DMS53 treated with DMSO at 0.1 percent for 48 hours (cell line): ENCODE data around the gene SPTLC3.
"Not testable (repeated sequence)": the region's sequence is repeated elsewhere in the genome, so short reads cannot be mapped to it uniquely, and the experiment has no call there.

Source experiments
- DNase-seq: peaks from one replicate; lab custom pipeline; 2025; ENCODE audit not compliant: unreplicated experiment; lab: John Stamatoyannopoulos, UW

The SPTLC3 gene

DNA sequence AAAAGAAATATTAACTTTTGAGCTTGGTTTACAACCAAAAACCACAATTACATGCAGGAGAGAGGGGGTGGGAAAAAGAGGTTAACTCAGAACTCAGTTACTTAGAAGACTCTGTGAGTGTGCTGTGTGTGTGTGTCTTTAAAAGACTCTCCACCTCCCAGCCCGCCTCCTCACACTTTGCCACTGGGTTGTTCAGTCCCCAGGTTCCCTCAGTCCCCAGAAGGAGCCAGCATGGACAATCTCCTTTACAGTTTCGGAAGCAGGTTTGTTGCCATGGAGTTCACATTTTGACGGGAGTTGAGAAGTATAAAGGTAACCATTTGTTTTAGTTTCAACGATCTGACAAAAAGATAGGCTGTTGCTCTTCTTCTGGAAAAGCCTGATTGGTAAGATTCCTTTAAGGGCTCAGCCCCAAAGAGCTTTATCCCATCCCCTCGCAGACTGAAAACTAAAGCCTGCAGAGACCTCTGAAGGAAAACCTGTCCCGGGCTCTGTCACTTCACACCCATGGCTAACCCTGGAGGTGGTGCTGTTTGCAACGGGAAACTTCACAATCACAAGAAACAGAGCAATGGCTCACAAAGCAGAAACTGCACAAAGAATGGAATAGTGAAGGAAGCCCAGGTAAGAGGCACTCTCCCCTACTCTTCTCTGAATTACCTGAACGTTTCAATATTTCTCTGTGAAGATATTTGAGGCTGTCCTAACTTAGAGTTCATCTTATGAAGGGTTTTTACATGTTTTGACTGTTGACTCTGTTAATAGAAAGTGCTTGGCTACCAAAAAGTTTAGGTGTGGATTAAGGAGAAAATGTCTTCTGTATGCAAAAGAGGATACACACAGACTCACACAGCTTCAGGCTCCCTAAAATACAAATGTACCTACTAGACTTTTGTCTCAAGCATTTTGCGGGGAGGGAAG, at the start of gene SPTLC3:
Gene SPTLC3 (plus strand): TSS at position 212 of the 921 bp plus-strand sequence. CDS start 296 bp downstream, at position 508.
- no peak for DNase-seq

DNA sequence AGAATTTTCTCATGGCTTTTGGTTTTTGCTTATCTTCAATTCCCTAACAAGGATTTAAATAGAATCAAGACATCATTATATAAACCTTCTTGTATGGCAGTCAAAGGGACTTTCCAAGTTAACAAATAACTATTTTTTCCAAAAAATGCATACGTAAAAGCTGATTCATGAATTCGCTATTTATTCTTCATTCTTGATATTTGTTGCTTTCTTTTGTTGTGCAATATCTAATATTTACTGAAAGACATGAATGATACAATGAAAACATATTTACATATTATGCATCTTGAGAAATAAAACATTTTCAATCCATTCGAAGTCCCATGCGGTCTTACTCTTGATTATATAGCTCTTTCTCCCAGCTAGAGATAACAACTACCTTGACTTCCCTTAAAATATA, 47.0 kb upstream of the SPTLC3 start:
- no peak for DNase-seq

DNA sequence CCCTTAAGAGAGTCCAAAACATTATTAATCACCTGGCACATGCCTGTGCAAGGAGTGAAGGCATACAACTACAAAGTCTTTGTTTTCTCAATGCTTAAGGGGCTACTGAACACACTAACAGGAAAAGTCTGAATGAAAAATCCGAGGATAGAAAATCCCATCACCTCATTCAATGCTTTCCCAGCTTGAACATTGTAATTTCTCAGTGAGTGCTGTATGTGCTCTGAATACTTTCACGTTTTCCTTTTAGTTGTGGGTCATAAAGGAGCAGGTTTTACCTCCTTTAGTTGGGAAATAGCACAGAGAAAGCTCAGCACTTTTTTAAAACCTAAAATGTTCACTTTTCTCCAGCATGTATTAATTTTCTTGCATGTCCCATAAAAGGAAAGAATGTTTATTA, 45.9 kb upstream of the SPTLC3 start:
- DNase-seq = no peak

DNA sequence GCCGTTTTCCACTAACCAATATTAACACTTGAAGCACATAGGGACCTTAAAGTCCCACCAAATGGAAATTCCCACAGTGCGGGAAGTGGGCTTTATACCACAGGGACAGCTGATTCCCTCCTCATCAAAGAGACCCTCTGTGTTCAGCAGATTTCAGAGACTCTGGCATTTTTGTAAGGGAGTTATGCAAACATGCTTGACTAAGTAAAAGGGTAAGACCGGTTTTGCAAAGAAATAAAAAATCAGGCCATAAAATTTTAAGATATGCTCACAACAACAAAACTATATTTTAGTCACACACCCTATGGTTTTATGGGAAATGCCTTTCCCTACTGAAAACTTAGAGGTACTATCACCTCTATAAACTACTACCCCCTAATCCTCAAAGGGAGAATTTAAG, 45.4 kb upstream of the SPTLC3 start:
- DNase-seq = no peak

DNA sequence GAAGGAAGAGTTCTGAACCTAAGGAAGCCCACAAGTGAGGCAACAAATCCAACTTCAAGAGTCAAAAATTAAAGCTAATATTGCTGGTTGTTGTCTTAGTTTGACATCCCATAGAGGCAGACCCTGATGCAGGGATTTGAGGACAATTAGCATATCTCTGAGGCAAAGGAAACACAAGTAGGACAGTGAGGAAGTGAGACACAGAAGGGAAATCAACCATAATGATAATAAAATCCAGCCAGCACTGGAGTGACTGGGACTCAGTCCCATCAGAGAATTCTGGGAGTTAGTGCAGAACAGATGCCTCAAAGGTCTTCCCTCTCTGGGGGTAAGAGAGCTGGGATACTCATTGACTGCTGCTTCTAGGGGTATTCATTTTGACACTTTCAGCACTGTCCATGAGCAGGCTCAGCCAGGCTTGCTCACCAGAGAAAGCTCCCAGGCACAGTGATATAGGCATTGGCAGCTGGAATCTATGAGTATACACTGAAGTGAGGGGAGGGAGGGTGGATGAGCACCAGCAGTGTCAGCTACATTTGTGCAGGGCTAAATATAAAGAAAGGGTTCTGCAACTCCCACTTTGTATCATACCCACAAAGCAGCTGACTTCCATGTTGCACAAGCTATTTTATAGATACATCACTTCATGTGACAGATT, 43.4 kb upstream of the SPTLC3 start:
- DNase-seq = no peak

DNA sequence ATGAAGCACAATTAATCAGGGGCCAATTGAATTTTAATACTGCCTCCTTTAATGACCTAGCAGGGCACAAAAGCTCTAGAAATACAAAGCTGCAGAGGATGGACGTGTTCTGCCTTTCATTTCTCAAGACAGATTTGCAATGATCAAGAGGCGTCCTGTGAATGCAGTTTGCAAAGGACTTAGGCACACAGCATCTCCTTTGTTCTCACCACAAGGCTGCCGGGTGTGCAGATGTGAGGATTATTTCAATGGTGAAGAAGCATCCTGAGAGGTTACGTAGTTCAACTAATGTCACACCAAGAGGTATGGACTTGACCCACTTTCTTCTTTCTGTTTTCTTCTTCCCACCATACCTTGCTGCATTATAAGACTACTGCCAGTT, 42.9 kb upstream of the SPTLC3 start:
- DNase-seq = no peak

DNA sequence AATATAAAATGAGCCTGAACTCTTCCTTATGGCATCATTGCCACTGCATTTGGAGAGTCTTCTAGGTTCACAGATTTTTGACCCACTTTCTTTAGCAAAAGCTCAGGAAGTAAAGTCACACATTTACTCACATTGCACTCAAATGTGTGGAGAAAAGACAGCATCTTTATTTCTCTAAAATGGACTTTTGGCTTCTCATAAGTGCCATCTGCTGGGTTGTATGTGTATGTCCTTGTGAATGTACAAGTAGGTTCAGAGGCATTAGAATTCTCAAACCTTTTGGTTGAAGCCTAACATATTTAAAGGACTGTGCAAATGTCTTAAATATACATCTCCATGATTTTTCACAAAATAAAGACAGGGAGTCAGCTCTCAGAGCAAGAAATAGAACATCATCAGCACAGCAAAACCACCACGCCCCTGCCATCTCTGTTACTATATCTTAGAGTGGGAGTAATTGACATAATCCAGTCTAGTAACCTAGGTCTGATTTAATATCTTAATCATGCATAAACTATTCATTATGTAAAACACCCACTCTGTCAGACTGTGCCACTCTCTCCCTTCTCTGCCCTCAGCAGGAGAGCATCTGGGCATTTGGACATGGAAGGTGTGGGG, 42.2 kb upstream of the SPTLC3 start:
- DNase-seq = peak; percentile 15

DNA sequence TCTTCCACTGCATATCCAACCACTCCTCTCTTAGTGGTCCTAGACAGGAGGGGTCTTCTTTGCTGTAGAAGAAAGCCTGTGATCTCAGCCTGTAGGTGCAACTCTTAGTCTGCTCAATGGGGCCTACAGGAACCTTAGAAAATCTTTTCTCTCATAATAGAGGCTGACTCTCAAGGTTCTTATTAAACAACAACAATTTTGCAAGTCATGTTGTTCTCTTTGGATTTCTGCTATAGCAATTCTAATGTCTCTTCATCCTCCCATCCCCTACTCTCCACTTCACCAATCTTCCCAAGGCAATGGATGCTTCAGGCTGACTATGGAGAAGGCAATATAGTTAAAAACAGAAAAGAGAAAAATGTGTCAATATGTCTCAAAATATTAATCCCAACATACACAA, 40.8 kb upstream of the SPTLC3 start:
- DNase-seq = no peak

DNA sequence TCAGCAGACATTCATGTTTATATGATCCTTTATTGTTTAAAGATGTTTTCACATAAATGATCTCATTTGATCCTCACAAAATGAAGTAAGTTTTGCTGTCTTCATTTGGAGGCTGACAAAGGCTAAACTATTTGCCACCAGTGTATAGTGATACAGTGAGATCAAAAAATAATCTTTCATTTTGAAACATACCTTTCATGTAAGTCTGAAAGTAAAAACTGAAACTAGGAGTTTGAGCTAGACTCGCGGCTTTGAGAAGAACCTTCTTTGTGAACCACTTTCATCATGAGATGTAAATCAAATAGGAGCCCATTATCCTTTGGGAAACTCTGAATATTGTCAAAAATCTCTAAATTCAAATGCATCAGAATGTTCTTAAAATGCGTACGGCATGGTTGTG, 40.3 kb upstream of the SPTLC3 start:
- DNase-seq = no peak

DNA sequence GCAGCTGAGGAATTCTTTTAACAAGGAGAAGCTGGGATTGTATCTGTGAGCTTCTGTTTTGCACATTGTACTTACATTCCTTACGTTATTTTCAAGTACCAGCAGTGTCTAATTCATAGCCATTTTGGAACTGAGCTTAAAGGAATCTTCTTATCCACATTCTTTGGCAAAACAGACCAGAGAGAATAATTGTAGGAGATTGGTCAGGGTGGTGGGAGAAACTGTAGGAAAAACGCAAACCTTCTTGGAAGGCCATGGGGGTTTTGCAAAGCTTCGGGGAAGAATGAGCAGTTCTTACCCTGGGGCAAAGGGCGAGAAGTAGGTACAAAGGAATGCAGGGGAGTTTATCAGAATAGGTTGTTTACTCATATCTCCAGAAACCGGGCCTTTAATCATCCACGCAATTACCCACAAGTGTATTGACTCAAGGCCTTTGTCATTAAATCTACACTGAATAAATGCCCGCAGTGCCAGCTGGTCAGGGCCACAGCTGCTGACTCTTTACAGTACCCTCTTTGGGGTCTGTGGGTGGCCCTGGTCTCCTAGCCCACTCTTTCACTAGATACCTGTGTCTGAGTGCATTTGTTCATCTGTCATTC, 39.6 kb upstream of the SPTLC3 start:
- no peak for DNase-seq

DNA sequence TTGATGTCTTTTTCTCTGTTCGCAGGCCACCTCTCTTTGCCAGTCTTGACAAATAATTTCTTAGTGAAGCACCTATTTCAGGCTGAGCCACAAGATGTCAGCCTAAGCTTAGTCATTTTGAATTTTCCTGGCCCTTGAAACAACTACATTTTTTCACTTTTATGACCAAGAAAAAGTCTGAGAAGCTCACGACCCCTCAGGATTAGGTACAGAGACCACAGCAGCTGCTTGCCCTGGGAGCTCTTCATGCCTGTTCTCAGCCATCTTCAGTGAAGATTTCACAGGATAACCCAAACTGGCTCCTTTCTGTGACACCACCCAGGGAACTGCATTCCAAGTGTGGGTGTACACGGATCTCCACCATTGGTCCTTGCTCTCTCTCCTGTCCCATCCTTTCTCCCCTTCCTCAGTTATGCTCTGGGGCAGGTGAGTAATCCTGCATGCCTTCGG, 38.4 kb upstream of the SPTLC3 start:
- peak; percentile 24 for DNase-seq

DNA sequence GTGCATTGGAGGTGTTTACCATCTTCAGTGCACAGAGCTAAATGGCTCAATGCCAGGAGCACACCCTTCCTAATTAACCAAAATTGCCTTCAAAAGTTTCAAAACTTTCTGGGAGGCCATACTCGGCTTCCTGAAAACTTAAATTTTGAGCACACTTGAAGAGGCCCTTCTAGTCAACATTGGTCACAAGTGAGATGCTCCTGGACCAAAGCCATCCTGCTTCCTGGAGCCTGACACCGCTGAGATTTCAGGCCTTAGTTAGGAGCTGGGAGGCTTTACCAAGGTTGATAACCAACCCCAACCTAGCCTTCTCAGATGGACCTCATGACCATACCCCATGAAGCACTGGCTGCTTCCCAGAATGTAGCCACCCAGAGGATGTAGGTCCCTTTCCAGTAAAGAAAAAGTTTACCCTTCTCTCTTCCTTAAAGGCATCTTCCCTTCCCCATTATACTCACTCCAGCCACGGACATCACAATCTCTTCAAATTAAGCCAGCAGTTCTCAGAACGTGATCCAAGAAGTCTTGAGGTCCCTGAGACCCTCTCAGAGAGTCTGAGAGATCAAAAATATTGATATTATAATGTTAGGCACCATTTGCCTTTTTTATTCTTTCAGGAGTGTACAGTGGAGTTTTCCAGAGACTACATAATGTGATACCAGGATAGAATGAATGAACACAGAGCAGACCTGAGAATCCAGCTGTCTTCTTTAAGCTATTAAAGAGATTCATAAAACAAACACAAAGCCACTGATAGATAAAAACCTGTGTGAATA, 32.8 kb upstream of the SPTLC3 start:
- DNase-seq = no peak

DNA sequence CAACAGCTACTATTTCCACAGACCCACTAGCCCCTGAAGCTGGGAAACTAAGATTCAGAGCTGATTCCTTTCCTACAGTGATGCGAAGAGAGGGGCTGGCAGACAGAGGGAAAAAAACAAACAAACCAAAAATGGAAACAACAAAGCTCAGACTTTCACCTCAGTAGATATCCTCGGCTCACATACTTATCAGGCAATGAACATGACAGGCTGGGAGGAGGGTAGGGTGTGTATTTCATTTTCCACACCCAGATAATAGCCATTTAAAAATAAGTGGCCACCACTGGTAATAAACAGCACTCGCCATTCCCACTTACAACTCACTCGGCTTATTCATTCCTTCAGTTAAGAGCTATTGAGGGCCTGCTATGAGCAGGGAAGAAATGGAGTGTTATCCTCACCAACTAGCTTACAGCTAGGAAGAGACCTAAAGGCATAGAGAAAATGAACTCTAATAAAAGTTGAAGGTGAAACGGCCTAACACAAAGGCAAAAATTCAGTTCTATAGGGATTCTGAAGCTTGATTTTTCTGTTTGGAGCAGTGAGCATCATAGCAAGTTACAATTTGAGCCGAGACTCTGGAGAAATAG, 32.0 kb upstream of the SPTLC3 start:
- no peak for DNase-seq

DNA sequence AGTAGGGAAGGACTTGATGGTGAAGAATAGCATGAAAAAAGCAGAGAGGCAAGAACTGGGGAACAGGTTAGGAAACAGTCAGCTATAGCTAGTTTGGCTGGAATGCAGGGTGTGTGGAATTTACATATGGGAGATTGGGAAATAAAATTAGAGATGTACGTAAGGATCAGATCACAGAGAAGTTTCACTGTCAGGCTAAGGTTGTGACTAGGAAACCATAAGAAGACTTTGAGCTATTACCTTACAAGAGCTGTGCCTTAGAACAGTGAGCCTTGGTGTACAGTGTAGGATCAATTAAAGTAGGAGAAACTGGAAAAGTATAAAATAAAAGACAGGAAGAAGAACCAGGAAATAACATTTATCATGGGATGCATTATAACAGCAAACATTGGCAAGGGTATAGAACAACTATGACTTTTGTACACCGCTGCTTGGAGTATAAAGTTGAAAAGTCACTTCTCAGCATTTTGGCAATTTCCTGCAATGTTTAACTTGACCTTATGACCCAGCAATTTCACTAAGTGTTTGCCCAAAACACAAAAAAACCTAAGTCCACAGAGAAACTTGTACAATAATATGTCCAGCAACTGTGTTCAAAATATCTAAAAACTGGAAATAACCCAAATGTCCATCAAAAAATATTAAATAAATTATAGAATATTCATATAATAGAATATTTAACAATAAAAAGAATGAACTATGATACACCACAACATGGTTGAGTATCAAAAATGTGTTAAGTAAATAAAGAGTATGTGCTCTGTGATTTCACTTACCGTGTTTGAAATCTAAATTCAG, 31.2 kb upstream of the SPTLC3 start:
- DNase-seq = no peak

DNA sequence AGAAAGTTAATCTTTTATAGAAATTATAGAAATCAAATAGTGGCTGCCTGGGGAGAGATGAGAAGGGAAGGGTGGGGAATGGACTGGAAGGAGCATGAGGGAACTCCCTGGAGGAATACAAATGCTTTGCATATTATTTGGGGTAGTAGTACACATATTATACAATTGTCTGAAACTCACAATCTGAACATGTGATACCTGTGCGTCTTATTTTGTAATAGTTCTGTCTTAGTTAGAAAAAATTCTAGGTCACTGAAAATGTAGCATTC, 30.7 kb upstream of the SPTLC3 start:
- DNase-seq = no peak

DNA sequence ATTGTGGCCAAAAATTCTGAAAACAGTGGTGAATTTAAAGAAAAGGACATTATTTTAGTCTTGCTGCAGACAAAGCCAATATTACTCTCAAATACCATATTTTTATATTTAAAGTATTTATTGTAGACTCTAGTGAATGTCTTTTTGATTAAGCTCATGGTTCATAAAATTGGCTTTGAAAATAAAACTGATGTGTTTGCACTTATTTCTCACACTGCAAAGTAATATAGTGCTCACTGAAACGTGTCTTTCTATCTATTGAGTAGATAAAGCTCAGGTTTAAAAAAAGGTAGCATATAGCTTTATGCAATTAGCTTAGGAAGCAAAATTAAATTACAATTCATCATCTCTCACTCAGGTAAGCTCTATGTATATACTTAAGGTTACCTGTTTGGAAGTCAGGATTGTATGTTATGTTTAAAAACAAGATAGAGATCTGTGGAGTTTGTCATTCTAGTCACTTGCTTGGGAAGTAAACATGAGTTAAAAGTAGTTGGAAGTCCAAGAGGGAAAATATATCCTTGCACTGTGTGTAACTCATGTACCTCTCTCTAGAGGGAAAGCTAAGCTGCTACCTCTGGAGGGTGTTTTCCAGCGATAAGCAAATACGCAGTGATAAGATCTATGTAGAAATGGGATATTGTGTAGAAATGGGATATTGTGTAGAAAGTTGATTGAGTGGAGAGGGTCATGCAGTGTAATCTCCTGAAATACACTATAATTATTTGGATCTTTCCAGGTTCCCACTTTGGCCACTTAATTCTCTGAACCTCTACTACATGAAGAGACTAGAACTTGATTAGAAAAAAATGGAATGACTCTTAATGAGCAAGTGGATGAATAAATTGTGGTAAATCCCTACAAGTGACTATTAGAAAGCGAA, 29.9 kb upstream of the SPTLC3 start:
- DNase-seq = no peak

DNA sequence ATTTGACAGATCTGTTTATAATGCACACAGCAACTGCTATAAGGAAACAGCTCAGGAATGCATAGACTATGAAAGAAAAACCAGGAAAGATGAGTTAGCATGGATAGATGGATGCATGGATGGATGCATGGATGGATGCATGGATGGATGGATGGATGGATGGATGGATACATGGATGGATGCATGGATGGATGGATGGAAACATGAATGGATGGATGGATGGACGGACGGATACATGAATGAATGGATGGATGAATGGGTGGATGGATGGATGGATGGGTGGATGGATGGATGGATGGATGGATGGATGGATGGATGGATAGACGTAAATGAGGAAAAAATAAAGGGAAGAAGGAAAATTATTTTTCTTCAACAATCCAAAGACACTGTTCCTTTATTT, 29.1 kb upstream of the SPTLC3 start:
- not testable (repeated sequence) for DNase-seq

DNA sequence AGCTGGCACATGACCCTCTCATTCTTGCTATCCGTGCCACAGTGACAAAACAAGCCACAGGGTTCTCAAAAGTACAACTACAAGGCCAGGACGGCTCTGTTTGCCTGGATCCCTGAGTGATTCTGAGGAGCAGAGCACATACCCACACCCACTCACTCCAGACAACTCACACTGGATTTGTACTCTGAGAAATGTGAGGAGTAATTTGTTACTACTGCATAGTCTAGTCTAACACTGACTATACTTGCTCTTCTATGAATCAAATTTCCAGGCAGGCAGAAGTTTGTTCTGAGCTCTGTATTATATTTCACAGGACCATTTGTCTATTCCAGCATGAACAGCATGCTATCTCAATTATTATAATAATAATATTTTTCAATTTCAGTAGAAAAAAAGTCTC, 26.7 kb upstream of the SPTLC3 start:
- no peak for DNase-seq
